Osteoblast (primary cell): ENCODE results near the gene CARD14. TPM values are rescaled to one million over a fixed set of nuclear protein-coding genes. Genes with fewer than 3 reads are reported as not detected.
A peak's percentile ranks its signal among the peaks of the same experiment; 100 is the strongest.

Experiments used
- DNase-seq: peaks from one replicate; pipeline ENCODE4 v3.0.0; 2011; ENCODE audit warnings: low spot score, mixed read lengths; ENCODE audit not compliant: insufficient read length; ENCODE audit errors: missing footprints
- H2AFZ ChIP-seq: 2 replicates; pipeline ENCODE4 v1.6.0; 2011; ENCODE audit warnings: mild to moderate bottlenecking, low read length
- H3K27ac ChIP-seq: 2 replicates; pipeline ENCODE4 v1.5.1; 2011; ENCODE audit warnings: mild to moderate bottlenecking, low read depth, low read length, moderate library complexity
- H3K27me3 ChIP-seq: 2 replicates; pipeline ENCODE4 v1.6.0; 2012; ENCODE audit warnings: mild to moderate bottlenecking, control low read depth, inconsistent platforms, low read length, moderate library complexity; ENCODE audit not compliant: insufficient read depth
- H3K36me3 ChIP-seq: 2 replicates; pipeline ENCODE4 v1.5.1; 2011; ENCODE audit warnings: mild to moderate bottlenecking, low read length, control low read depth, moderate library complexity; ENCODE audit not compliant: insufficient read depth
- H3K4me1 ChIP-seq: 2 replicates; pipeline ENCODE4 v1.5.1; 2011; ENCODE audit warnings: mild to moderate bottlenecking, low read length, control low read depth, moderate library complexity; ENCODE audit not compliant: insufficient read depth
- H3K4me2 ChIP-seq: 2 replicates; pipeline ENCODE4 v1.6.0; 2011; ENCODE audit warnings: mild to moderate bottlenecking, low read length; ENCODE audit not compliant: insufficient read depth
- H3K4me3 ChIP-seq: fragments of 200-600 bp; sonication (generic); 3 replicates; pipeline ENCODE4 v1.5.1; 2012; ENCODE audit warnings: mild to moderate bottlenecking, low read length, inconsistent platforms; ENCODE audit not compliant: insufficient read depth
- H3K79me2 ChIP-seq: 2 replicates; pipeline ENCODE4 v1.6.0; 2012; ENCODE audit warnings: mild to moderate bottlenecking, low read length, control low read depth, inconsistent platforms; ENCODE audit not compliant: insufficient read depth
- H3K9me3 ChIP-seq: 2 replicates; pipeline ENCODE4 v1.5.1; 2011; ENCODE audit warnings: low read depth, low read length, control low read depth
- H4K20me1 ChIP-seq: 2 replicates; pipeline ENCODE4 v1.6.0; 2012; ENCODE audit warnings: mild to moderate bottlenecking, low read length, control low read depth; ENCODE audit not compliant: insufficient read depth
- total RNA-seq: library from RNA; depleted of rRNA; stranded (reverse); fragments of >200 nt; gene quantifications from 2 replicates; pipeline ENCODE4 v1.2.3, GENCODE V29; 2012
- TF ChIP-seq, protein P1 (sequence below): IDR thresholded peaks from 2 replicates; pipeline ENCODE4 v1.5.1; 2011; ENCODE audit warnings: mild to moderate bottlenecking, low read depth, low read length, moderate library complexity; ENCODE audit errors: extremely low read depth

Gene CARD14
- total RNA-seq, 1 donor: not detected

GRCh38 chr17:80180192-80180591, 10.4 kb downstream of the CARD14 start:
- H3K9me3 ChIP-seq: no peaks in the 10 kb centered on the region
- H4K20me1 ChIP-seq: no peaks in the 10 kb centered on the region
- H3K27me3 ChIP-seq: peaks cover 5% of the 10 kb centered on the region
- peak; percentile 50 for DNase-seq
- H3K36me3 ChIP-seq: no peaks in the 10 kb centered on the region
- H3K79me2 ChIP-seq: no peaks in the 10 kb centered on the region
- no peak overlapping the region for H3K4me3 ChIP-seq
- TF ChIP-seq, protein P1, sequence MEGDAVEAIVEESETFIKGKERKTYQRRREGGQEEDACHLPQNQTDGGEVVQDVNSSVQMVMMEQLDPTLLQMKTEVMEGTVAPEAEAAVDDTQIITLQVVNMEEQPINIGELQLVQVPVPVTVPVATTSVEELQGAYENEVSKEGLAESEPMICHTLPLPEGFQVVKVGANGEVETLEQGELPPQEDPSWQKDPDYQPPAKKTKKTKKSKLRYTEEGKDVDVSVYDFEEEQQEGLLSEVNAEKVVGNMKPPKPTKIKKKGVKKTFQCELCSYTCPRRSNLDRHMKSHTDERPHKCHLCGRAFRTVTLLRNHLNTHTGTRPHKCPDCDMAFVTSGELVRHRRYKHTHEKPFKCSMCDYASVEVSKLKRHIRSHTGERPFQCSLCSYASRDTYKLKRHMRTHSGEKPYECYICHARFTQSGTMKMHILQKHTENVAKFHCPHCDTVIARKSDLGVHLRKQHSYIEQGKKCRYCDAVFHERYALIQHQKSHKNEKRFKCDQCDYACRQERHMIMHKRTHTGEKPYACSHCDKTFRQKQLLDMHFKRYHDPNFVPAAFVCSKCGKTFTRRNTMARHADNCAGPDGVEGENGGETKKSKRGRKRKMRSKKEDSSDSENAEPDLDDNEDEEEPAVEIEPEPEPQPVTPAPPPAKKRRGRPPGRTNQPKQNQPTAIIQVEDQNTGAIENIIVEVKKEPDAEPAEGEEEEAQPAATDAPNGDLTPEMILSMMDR: no peak
- no peak overlapping the region for H3K27ac ChIP-seq
- H3K4me2 ChIP-seq: no peak overlapping the region
- H3K4me1 ChIP-seq: no peaks in the 10 kb centered on the region
- no peak overlapping the region for H2AFZ ChIP-seq

DNA sequence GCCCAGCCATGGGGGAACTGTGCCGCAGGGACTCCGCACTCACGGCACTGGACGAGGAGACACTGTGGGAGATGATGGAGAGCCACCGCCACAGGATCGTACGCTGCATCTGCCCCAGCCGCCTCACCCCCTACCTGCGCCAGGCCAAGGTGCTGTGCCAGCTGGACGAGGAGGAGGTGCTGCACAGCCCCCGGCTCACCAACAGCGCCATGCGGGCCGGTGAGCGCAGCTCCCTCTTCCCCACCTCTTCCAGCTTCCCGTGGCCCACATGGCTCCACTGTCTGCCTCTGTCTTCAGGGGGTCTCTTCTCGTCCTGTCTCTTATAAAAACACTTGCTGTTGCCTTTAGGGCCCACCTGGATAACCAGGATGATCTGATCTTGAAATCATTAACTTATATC, 11.6 kb downstream of the CARD14 start:
- Histone ChIP-seq H4K20me1 (no peaks in the 10 kb centered on the region), H3K27me3 (peaks cover 8% of the 10 kb centered on the region), H3K79me2 (no peaks in the 10 kb centered on the region), H3K4me1 (no peaks in the 10 kb centered on the region), H3K36me3 (no peaks in the 10 kb centered on the region), H3K9me3 (no peaks in the 10 kb centered on the region), H3K4me2 (no peak overlapping the region), H3K27ac (no peak overlapping the region), H2AFZ (no peak overlapping the region), H3K4me3 (no peak overlapping the region)
- TF ChIP-seq, protein P1: no peak
- DNase-seq: peak; percentile 60

DNA sequence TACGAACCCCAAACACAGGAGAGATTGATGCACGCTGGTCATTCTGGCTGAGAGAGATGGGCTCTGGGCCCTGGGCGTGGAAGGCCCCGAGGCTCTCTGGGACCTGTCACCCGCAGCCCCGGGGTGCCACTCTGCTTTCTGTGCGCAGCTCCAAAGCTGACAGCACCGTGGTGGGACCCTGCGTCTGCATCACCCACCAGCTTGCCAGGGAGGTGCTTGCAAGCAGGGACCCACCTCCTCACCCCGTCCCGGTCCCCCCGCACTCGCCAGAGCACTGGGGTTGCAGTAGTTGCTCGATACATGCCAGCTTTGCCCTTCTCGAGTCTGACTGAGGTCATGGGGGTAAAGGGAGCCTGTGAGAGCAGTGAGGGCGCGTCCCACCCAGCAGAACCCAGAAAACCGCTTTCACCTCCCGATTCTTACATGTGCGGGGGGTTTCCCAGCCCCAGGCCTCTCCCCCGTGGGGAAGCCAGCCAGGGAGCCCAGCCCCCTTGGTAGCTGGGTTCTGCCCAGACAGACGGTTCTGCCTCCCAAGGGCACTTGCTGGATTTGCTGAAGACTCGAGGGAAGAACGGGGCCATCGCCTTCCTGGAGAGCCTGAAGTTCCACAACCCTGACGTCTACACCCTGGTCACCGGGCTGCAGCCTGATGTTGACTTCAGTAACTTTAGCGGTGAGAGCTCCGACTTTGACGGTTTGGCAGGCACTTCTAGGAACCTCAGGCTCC, 12.5 kb downstream of the CARD14 start:
- Histone ChIP-seq H3K79me2 (no peaks in the 10 kb centered on the region), H3K4me2 (no peak overlapping the region), H3K27me3 (peaks cover 8% of the 10 kb centered on the region), H3K4me1 (no peaks in the 10 kb centered on the region), H3K36me3 (no peaks in the 10 kb centered on the region), H3K9me3 (no peaks in the 10 kb centered on the region), H3K27ac (no peak overlapping the region), H4K20me1 (no peaks in the 10 kb centered on the region), H3K4me3 (no peak overlapping the region), H2AFZ (no peak overlapping the region)
- peak; percentile 52 for DNase-seq
- TF ChIP-seq, protein P1: no peak

- DNase-seq: peak; percentile 55
- Histone ChIP-seq H3K79me2 (no peaks in the 10 kb centered on the region), H3K27ac (no peak overlapping the region), H3K4me2 (no peak overlapping the region), H4K20me1 (no peaks in the 10 kb centered on the region), H3K4me3 (no peak overlapping the region), H3K36me3 (no peaks in the 10 kb centered on the region), H3K27me3 (peaks cover 10% of the 10 kb centered on the region), H2AFZ (no peak overlapping the region), H3K4me1 (no peaks in the 10 kb centered on the region), H3K9me3 (no peaks in the 10 kb centered on the region)
- TF ChIP-seq, protein P1: no peak
Observed at GRCh38 chr17:80182845-80183223, 13.0 kb downstream of the CARD14 start.
